Stimulated activated naive CD4-positive, alpha-beta T cell (primary cell): ENCODE results near the gene DUS1L.

ENCODE experiments used
- DNase-seq, 6 experiments: peaks; one replicate each; lab custom pipeline; 2025; lab: John Stamatoyannopoulos, UW

Gene DUS1L

DNA sequence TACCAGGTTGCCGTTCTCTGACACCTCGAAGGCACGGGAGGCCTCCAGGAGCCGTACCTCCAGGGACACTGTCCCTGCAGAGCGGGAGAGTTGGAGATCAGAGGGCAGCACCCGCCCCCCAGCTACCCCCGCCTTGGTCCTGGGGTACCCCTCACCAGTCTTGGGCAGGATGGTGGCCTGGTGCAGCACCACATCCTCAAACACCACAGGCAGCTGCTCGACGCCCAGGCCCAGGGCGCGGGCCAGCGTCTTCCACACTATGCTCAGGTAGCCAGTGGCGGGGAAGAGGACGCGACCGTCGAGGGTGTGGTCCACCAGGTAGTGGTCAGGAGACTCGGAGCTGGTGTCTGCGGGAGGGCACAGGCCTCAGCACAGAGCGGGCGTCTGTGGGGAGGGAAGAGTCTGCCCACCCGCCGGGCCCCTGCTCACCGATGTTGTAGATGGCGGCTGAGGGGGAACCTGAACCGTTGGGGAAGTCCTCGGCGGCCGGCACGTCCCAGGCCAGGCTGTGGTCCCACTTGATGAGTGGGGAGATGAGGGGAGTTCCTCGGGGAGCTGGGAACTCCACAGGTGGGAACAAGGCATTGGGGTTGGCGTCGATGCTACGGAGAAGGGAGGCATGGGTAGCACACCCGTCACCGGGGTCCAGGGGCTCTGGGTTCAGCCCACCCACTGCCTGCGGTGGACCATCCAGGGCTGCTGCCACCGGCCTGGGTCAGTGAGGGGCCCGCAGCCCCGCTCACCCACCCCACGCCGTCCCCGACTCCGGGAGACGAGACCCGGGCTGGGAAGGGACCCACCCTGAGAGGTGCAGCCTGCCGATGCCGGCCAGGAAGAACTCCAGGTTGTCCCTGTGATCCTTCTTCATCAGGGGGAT, 22.6 kb upstream of the DUS1L start:
- no peak for DNase-seq

- DNase-seq, result no peak
These were observed 21.6 kb upstream of the DUS1L start for GRCh38 chr17:82086941-82087906.

DNA sequence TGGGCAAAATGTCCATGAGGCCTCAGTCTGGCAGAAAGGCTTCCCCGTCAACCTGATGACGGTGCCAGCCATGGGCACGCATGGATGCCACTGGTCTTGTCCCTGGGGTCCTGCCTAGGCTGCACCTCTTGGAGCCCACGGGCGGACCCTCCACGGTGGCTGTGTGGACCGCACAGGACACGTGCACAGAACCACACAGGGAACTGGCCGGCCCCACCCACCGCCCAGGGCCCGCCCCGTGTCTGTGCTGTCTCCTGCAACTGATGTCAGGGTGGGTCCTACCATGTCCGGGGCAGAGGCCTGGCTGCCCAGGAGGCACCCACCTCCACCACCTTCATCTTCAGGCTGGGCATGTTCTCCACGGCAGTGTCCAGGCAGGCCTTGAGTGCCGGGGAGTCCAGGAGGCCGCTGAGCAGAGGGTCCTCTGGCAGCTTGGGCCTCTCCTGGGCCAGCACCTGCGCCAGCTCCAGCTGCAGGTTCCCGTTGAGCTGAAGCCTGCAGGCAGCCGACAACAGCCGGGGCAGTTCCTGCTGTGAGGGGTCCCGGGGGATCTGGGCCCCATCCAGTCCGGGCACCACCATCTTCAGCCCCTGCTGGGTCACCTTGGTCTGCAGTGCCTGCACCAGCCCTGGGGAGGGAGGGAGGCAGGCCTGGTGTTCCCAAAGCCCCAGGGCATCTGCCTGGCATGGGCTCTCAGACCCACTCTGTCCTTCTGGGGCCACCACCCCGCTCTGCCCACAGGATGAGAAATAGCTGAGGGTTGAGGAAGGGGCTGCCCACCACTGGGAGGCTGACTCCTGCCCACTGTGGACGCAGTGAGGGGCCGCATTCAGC, 20.5 kb upstream of the DUS1L start:
- DNase-seq, result no peak

GRCh38 chr17:82085031-82085861, 19.6 kb upstream of the DUS1L start:
- DNase-seq, result no peak

DNA sequence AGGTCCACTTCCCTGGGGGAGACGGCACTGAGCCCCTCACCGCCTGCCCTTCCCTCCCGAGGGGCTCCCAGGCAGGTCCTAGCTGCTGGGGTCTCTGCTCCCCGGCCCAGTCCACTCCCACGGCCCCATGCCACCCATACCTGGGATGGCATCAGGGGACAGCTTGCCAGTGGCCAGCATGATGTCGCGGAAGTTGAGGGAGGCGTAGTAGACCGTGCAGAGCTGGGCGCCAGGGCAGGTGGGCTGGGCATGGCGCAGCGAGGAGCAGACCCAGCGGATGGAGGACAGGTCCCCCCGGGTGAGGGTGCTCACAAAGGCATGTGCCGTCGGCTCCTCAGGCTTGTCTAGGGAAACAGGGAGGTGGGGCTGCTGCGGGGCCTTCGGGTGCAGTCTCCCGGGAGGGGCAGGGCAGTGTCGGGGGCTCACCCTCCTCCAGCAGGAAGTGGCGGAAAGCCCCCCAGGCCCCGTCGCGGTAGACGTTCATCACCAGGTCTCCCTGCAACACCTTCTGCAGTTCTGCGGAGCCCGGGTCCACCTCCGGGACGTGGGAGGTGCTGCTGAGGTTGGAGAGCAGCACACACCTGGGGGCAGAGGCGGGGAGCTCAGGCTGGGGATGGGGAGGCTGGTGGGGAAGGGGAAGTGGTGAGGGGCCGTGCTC, 18.9 kb upstream of the DUS1L start:
- DNase-seq, result no peak

DNA sequence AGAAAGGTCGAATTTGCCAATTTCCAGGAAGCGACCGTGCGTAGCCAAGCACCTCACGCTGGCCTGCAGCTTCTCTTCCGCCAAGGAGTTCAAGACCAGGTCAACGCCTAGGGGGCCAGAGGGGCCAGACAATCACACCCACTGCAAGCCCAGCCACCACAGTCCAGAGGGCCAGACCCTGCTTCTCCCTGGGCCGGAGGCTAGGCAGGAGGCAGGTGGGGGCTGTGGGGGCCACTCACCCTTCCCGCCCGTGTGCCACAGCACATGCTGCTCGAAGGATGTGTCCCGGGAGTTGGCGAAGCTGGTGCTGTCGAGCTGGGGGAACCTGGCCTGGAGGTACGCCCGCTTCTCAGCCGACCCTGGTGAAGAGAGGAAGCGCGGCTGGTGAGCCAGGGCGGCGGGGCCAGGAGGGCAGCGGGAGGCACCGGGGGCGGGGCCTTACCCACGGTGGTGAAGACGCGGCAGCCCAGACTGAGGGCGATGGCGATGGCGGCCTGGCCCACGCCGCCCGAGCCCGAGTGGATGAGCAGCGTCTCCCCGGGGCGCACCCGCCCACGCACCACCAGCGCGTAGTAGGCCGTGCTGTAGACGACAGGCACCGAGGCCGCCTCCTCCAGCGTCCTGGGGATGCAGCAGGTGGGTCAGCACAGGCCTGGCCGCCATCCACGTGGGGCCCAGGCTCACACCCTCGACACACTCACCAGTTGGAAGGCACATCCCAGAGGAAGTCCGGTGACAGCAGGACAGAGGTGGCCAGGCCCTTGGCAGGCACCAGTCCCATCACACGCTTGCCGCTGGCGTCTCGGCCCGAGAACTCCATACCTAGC, 18.1 kb upstream of the DUS1L start:
- DNase-seq, result no peak

DNA sequence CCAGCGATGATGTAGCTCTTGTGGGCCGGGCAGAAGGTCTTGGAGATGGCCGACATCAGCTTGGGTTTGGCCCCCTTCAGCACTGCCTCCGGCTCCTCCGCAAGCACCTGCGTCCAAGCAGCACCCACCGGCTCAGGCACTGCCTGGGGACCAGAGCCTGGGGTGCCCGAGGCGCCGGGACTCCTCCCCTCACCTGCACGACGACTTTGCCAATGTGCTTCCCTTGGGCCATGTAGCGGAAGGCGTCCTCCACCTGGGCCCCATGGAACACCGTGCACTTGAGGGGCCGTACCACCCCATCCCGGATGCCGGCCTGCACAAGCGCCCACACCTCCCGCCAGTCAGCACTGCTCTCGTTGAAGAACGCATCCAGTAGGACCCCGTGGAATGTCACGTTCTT, 17.4 kb upstream of the DUS1L start:
- DNase-seq, result no peak

GRCh38 chr17:82082456-82082855, 16.9 kb upstream of the DUS1L start:
- DNase-seq, result no peak

GRCh38 chr17:82081966-82082365, 16.4 kb upstream of the DUS1L start:
- DNase-seq, result no peak

DNA sequence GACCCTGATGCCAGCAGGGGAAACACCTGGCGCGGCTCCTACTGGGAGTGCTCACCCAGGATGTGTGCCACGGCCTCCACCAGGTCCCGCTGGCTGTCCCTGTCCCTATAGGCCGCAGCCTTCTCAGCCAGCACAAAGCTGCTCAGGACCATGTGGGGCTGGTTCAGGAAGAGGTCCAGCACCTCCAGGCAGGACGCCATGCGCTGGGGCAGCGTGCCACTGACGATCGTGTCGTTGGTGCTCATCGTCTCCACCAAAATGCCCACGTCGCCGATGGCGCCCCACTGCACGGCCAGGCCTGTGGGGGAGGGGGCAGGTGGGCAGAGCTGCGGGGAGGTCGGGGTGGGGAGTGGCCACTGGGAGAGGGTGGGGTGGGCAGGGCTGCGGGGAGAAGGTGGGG, 15.9 kb upstream of the DUS1L start:
- DNase-seq, result no peak

GRCh38 chr17:82080789-82081464, 15.3 kb upstream of the DUS1L start:
- no peak for DNase-seq

GRCh38 chr17:82080048-82080788, 14.6 kb upstream of the DUS1L start:
- no peak for DNase-seq

GRCh38 chr17:82079001-82079677, 13.5 kb upstream of the DUS1L start:
- DNase-seq, result no peak

GRCh38 chr17:82078433-82078832, 12.8 kb upstream of the DUS1L start:
- DNase-seq, result no peak

DNA sequence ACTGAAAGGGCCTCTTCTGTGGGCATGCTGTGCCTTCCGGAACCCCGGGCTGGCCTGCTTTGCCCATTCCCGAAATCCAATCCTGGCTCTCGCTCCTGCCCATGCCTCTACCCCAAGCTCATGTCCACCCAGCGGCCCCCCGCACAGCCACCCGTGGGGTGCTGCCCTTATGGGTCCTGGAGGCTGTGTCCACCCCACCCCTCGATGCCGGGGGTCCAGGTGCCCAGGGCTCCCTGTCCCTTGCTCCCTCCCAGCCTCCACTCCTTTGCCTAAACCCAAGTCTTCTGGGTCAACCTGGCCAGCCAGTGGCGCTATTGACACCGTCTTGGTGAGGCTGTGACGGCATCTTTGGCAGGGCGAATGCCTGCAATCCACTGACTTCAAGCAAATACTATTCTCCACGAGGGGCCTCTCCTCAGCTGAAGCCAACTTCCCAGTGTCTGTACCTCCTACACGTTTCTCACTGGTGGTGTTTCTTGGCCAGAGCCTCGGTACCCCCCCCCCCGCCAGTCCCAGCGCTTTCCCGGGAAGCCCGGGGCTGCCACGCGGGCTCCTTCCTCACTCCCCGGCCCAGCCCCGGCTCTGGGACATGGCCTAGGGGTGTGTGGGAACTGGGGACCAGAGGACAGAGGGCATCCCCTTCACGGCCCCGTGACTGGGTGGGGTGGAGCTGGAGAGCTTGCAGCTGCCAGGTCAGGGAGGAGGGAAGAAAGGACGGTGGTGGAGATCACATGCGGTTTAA, 12.2 kb upstream of the DUS1L start:
- DNase-seq, result no peak

- DNase-seq, result no peak
These were observed 11.4 kb upstream of the DUS1L start for GRCh38 chr17:82076785-82077591.
